AG04450 (cell line): Measurements from ENCODE around the gene ADAMTS6. TPM values are rescaled to one million over a fixed set of nuclear protein-coding genes. Genes with fewer than 3 reads are reported as not detected.

Experiments
- CTCF ChIA-PET: fragments of 300-600, 350-600 bp; formaldehyde crosslinking; extraction: SDS; loops from one replicate; lab custom pipeline; 2022; ENCODE audit warnings: antibody characterized with exemption, inconsistent platforms; lab: Charles Lee
- POLR2A ChIA-PET: fragments of 350-600 bp; formaldehyde crosslinking; extraction: SDS; loops from one replicate; lab custom pipeline; 2021; ENCODE audit warnings: antibody characterized with exemption, inconsistent platforms; lab: Yijun Ruan, JAX
- DNase-seq: peaks from one replicate; pipeline ENCODE4 v3.0.0-alpha.2; 2011; ENCODE audit warnings: low read depth, low spot score
- H3K27ac ChIP-seq: one replicate; pipeline ENCODE4 v1.5.1; 2012; ENCODE audit warnings: low read depth, low read length, control low read depth
- H3K27me3 ChIP-seq: one replicate; pipeline ENCODE4 v1.6.0; 2012; ENCODE audit warnings: low read length; ENCODE audit not compliant: control insufficient read depth, insufficient read depth
- H3K4me3 ChIP-seq: 2 replicates; pipeline ENCODE4 v1.5.1; 2011; ENCODE audit warnings: mild to moderate bottlenecking, low read depth, low read length, control low read depth
- H3K9me3 ChIP-seq: 2 replicates; pipeline ENCODE4 v1.5.1; 2012; ENCODE audit warnings: low read length; ENCODE audit not compliant: control insufficient read depth, insufficient read depth
- polyA plus RNA-seq: library from polyadenylated mRNA; depleted of rRNA; stranded (reverse); fragments of >200 nt; gene quantifications from 2 replicates; pipeline ENCODE4 v1.2.3, GENCODE V29; 2011
- TF ChIP-seq, protein P1 (sequence below): IDR thresholded peaks from 2 replicates; pipeline ENCODE4 v1.5.1; 2011; ENCODE audit warnings: low read depth, low read length, control low read depth, inconsistent platforms

The ADAMTS6 gene
- polyA plus RNA-seq, 1 experiment = 22.5 TPM

GRCh38 chr5:65355301-65355700 is 126.4 kb downstream of the ADAMTS6 start:
- no peak for DNase-seq
- Histone ChIP-seq H3K9me3 (no peaks in the 10 kb centered on the region), H3K27ac (no peak overlapping the region), H3K4me3 (no peak overlapping the region), H3K27me3 (no peaks in the 10 kb centered on the region)
- ChIA-PET CTCF (interaction anchor here (0.9 kb wide), 1 partner anchor 15 kb away, joined by 3 read pairs; no protein-coding TSS in a partner anchor), POLR2A (no interaction called here)
- TF ChIP-seq, protein P1, sequence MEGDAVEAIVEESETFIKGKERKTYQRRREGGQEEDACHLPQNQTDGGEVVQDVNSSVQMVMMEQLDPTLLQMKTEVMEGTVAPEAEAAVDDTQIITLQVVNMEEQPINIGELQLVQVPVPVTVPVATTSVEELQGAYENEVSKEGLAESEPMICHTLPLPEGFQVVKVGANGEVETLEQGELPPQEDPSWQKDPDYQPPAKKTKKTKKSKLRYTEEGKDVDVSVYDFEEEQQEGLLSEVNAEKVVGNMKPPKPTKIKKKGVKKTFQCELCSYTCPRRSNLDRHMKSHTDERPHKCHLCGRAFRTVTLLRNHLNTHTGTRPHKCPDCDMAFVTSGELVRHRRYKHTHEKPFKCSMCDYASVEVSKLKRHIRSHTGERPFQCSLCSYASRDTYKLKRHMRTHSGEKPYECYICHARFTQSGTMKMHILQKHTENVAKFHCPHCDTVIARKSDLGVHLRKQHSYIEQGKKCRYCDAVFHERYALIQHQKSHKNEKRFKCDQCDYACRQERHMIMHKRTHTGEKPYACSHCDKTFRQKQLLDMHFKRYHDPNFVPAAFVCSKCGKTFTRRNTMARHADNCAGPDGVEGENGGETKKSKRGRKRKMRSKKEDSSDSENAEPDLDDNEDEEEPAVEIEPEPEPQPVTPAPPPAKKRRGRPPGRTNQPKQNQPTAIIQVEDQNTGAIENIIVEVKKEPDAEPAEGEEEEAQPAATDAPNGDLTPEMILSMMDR = no peak

DNA sequence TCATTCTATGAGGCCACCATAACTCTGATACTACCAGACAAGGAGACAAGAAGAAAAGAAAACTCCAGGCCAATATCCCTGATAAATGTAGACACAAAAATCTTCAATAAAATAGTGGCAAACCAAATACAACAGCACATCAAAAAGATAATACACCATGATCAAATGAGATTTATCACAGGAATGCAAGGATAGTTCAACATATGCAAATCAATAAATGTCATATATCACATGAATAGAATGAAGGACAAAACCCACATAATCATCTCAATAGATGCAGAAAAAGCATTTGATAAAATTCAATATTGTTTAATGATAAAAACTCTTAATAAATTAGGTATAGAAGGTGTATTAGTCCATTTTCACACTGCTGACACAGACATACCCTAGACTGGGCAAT is 139.9 kb downstream of the ADAMTS6 start:
- peaks cover 5% of the 10 kb centered on the region; the same call in 1 of the 2 replicates for H3K9me3 ChIP-seq
- ChIA-PET CTCF (no interaction called here), POLR2A (no interaction called here)
- no peak overlapping the region for H3K4me3 ChIP-seq
- no peaks in the 10 kb centered on the region for H3K27me3 ChIP-seq
- TF ChIP-seq, protein P1 = no peak
- H3K27ac ChIP-seq = no peak overlapping the region
- no peak for DNase-seq

- CTCF ChIA-PET = no interaction called here
Measured at GRCh38 chr5:65338606-65339151, 143.0 kb downstream of the ADAMTS6 start.

GRCh38 chr5:65334077-65334476 is 147.6 kb downstream of the ADAMTS6 start:
- ChIA-PET CTCF (no interaction called here), POLR2A (interaction anchor here (0.6 kb wide), 1 partner anchor 141 kb away, joined by 3 read pairs; no protein-coding TSS in a partner anchor)
- no peak overlapping the region for H3K27ac ChIP-seq
- H3K4me3 ChIP-seq = no peak overlapping the region
- TF ChIP-seq, protein P1 = no peak
- no peak for DNase-seq
- H3K9me3 ChIP-seq = peaks cover 5% of the 10 kb centered on the region; the same call in 1 of the 2 replicates
- no peaks in the 10 kb centered on the region for H3K27me3 ChIP-seq

More at GRCh38 chr5:65338606-65339151, 143.0 kb downstream of the ADAMTS6 start:
- no peak overlapping the region for H3K27ac ChIP-seq
- POLR2A ChIA-PET = no interaction called here
- TF ChIP-seq, protein P1 = no peak
- H3K27me3 ChIP-seq = no peaks in the 10 kb centered on the region
- no peak overlapping the region for H3K4me3 ChIP-seq
- DNase-seq = no peak
- peaks cover 5% of the 10 kb centered on the region; the same call in 1 of the 2 replicates for H3K9me3 ChIP-seq

DNA sequence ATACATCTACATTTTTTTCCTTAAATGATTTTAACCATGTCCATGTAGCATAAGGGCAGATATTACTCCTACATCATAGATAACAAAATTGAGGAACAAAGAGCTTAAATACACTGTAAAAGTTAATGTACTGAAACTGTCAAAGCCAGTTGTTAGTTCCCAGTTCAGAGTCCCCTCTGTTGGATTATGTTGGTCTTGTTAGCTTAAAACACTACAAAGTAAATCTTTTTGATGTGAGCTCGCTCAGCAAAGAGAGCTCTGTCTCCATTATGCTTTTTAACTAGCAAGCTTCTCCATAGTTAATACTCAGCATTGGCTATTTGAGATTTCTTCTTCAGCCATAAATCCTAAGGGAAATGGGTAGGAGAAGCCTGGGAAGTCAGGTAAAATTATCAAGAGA is 149.1 kb downstream of the ADAMTS6 start:
- ChIA-PET POLR2A (no interaction called here), CTCF (no interaction called here)
- no peak for DNase-seq
- no peaks in the 10 kb centered on the region for H3K9me3 ChIP-seq
- H3K4me3 ChIP-seq = no peak overlapping the region
- TF ChIP-seq, protein P1 = no peak
- H3K27ac ChIP-seq = no peak overlapping the region
- no peaks in the 10 kb centered on the region for H3K27me3 ChIP-seq
